Sigmoid colon (tissue), 4 donors: Measurements from ENCODE around the gene PPP1R3G.

ENCODE experiments used
- CTCF ChIP-seq, 4 experiments: fragments of 450-650 bp in 3 of 4; fragments of 200-600 bp in 1 of 4; IDR thresholded peaks; one replicate each; pipeline ENCODE4 v1.5.1; 2016 to 2019; ENCODE audit warnings: antibody characterized with exemption in 4 of 4, mild to moderate bottlenecking in 3 of 4, moderate library complexity in 2 of 4
- POLR2AphosphoS5 ChIP-seq, 4 donors: sonication (generic); formaldehyde crosslinking; IDR thresholded peaks; one replicate each; pipeline ENCODE4 v1.6.1; 2017; ENCODE audit warnings: antibody characterized with exemption in 4 of 4

DNA sequence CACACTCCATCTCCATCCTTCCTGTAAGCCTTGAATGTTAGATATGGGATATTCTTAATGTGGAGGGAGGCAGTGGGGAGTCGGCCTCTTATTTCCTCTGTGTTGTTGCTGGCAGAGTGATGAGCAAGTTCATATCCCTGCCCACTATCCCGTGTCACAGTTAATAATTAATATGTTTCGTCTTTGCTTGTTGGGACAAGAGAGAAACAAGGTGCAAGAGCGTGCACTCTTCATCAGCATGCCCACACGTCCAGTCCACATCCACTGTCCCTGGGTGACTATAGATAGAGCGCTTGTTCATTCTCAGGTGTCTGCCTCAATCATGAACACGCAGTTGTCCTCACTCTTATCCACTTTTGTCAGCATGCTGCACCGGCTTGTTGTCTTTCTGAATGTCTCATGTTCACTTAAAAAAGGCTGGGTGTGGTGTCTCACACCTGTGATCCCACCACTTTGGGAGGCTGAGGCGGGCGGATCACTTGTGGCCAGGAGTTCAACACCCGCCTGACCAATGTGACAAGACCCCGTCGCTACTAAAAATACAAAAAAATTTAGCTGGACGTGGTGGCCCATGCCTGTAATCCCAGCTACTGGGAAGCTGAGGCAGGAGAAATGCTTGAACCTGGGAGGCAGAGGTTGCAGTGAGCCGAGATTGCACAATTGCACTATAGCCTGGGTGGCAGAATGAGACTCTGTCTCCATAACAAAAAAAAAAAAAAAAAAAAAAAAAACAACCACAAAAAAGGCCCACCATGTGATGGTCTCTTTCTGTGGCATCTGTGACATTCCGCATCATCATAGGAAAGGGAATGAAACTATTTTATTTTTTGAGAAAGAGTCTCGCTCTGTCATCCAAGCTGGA, 34.2 kb downstream of the PPP1R3G start:
- no peak for TF ChIP-seq CTCF (IDR thresholded peaks at IDR 0.05)
- no peak for TF ChIP-seq POLR2AphosphoS5 (IDR thresholded peaks at IDR 0.05)
